HS-5 (cell line): ENCODE measurements around the gene SMIM41.

Experiments used
- DNase-seq: peaks from one replicate; pipeline ENCODE4 v3.0.0-alpha.2; 2012; ENCODE audit warnings: low read depth

Gene SMIM41

DNA sequence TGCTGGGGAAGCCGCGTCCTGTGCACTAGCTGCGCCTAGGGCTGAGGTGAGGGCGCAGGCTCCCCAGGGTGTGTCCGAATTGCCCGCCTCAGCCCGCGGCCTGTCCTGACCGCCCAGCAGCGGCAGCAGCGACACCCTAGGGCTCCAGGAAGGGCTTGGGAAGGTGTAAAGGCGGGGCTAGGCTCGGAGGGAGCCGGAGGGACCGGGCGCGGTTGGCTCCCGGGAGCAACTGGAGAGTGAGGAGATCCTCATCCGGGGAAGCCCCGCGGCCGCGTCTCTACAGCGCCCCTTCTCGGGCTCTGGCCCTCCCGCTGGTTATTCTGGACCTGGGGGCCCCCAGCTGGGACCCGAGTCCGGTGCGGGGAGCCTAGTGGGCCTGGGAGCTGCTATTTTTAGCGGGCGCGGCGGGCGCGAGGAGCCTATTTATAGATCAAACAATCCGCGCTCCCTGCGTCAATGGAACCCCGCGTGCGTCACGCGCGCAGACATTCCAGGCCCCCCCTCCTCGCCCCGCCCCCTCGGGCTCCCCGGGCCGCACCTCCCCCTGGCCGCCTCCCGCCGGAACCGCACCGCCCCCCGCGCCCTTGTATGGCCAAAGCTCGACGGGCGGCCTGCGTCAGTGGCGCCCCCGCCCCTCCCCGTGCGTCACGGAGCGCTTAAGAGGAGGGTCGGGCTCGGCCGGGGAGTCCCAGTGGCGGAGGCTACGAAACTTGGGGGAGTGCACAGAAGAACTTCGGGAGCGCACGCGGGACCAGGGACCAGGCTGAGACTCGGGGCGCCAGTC is 28.6 kb upstream of the SMIM41 start, which contains the start of gene NR4A1:
TSS of gene NR4A1 (plus strand) at position 685 of the 784 bp plus-strand sequence. CDS start 2,887 bp downstream, outside the sequence.
- peak; percentile 57 for DNase-seq

DNA sequence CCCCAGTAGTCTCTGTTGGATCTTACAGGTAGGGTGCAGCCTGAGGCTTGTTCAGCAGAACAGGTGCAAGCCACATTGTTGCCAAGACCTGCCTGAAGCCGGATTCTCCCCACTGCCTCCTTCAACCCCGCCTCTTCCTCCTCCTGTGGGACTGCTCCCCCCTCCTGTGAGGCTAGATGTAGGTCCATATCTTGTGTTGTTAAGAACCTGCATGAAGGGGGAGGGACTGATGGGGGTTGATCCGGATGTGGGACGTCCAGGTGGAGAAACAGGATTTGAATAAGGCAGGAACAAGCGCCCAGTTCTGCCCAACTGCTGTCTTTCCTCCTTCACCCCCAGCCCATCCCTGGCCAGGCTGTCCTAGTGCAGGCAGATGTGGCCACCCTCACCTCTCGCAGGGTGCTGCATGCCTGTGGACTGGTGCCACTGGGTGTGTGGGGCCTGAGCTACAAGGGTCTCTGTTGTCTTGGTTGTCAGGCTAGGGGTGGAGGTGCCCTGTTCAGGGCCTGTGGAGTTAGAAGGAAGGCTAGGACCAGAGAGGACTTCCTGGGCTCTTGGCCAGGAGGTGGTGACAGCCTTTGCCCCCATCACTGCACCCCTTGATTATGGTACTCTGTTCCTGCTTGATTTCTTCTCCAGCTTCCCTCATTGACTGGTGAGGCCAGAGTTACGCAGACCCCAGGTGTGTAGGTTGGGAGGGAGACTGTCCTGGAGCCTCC is 26.9 kb upstream of the SMIM41 start:
- no peak for DNase-seq

DNA sequence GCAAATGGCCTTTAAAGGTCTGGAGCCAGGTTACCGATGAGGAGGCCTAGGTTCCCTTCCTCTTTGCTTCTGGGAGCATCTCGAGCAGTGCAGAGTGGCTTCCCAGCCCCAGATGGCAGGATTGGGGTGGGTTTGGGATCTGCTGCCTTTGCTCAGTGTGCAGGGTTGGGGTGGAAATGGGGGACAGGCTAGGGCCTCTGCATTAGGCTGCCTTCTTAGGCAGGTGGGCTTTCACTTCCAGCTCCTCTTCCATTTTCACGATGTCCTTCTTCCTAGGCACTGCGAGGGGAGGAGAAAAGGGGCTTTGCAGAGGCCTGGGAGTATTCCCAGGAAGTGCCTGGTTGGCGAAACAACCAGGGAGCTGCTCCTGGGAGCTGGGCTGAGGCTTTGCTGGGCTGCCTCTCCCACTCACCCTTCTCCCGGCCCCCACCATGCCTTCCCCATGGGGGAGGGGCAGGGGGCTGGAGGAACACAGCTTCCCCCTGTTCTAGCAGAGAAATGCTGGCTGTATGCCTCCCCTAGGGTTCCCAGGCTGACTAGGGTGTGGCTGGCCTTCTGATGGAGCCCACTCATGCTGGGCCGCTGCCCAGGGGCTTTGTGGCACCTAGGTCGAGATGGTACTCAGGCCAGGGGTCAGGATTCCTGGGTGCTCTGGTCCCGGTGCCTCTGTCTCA is 25.8 kb upstream of the SMIM41 start:
- DNase-seq: no peak

DNA sequence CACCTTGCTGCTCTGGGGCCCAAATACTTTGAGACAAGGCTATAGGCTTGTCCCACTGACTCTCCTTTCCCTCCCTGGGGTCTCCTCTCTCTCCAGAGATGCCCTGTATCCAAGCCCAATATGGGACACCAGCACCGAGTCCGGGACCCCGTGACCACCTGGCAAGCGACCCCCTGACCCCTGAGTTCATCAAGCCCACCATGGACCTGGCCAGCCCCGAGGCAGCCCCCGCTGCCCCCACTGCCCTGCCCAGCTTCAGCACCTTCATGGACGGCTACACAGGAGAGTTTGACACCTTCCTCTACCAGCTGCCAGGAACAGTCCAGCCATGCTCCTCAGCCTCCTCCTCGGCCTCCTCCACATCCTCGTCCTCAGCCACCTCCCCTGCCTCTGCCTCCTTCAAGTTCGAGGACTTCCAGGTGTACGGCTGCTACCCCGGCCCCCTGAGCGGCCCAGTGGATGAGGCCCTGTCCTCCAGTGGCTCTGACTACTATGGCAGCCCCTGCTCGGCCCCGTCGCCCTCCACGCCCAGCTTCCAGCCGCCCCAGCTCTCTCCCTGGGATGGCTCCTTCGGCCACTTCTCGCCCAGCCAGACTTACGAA is 25.2 kb upstream of the SMIM41 start:
- DNase-seq: no peak

DNA sequence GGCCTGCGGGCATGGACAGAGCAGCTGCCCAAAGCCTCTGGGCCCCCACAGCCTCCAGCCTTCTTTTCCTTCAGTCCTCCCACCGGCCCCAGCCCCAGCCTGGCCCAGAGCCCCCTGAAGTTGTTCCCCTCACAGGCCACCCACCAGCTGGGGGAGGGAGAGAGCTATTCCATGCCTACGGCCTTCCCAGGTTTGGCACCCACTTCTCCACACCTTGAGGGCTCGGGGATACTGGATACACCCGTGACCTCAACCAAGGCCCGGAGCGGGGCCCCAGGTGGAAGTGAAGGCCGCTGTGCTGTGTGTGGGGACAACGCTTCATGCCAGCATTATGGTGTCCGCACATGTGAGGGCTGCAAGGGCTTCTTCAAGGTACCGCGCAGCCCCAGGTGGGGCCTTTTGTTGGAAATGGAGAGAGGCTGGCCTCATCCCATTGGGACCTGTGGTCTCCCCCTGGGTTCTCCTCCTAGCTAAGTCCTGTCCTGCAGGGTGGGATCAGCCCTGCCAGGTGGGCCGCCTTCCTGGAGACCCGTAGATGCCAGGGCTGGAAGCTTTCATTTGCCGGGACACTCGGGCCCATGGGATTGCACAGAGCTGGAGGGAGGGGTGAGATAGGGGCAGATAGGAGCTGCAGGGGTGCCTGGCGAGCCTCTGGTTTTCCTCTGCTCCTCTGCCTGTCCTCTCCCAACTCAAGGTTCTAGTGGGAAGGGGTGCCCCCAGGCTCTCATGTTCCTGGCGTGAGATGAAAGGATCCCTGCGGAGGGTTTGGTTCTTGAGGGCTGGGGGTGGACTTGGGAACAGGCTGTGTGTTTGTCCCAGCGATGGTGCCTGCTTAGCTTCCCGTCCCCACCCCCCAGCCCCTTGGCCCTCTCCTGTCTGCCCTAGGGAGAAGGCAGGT is 24.4 kb upstream of the SMIM41 start:
- DNase-seq: no peak

DNA sequence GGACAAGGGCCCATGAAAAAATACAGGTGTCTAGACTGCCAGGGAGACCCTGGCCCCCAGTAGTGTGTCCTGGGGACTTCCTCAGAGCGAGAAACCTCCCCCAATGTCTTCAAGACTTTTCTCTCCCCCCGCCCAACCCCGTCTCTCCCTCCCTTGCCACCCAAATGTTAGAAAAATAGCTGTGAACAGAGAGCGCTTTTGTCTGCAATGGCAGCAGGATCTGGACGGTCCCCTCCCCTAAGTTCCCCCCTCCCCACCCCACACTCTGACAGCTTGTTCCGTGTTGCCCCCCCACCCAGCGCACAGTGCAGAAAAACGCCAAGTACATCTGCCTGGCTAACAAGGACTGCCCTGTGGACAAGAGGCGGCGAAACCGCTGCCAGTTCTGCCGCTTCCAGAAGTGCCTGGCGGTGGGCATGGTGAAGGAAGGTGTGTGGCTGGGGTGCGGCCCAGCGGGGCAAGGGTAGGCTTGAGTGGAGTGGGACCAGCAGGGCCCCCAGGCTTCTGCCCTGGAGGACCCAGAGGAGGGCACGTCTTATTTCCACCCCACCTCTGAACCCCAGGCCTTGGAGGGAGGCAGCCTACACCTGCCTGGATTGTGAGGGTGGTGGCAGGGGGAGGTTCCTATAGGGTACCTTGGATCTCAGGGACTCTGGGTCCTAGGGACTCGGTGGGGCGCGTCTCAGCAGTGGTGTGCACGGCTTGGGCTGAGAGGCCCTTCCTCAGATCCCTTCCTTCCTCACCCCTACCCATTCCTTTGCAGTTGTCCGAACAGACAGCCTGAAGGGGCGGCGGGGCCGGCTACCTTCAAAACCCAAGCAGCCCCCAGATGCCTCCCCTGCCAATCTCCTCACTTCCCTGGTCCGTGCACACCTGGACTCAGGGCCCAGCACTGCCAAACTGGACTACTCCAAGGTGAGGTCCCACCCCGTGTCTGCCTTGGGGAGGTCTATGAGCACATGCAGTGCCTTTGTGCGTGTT is 23.5 kb upstream of the SMIM41 start:
- no peak for DNase-seq

DNA sequence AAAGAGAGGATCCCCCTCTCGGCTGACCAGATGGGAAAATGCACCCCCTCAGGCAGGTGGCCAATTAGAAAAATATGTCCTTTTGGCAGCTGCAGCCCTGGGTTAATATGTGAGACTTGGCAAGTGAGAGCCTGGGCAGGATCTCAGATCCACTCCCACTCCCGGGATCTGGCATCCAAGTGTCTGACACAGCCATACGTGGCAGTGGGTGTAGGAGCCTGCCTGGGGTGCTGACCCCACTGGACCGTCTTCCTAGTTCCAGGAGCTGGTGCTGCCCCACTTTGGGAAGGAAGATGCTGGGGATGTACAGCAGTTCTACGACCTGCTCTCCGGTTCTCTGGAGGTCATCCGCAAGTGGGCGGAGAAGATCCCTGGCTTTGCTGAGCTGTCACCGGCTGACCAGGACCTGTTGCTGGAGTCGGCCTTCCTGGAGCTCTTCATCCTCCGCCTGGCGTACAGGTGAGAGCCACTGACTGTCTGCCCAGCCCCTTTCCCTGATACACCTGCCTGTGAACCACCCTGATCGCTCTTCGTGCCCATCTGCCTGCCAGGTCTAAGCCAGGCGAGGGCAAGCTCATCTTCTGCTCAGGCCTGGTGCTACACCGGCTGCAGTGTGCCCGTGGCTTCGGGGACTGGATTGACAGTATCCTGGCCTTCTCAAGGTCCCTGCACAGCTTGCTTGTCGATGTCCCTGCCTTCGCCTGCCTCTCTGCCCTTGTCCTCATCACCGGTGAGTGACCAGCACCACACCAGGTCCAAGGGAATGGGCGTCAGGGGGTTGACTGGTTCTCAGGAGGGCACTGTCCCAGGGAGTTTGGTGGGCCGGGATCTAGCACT is 22.5 kb upstream of the SMIM41 start:
- no peak for DNase-seq

DNA sequence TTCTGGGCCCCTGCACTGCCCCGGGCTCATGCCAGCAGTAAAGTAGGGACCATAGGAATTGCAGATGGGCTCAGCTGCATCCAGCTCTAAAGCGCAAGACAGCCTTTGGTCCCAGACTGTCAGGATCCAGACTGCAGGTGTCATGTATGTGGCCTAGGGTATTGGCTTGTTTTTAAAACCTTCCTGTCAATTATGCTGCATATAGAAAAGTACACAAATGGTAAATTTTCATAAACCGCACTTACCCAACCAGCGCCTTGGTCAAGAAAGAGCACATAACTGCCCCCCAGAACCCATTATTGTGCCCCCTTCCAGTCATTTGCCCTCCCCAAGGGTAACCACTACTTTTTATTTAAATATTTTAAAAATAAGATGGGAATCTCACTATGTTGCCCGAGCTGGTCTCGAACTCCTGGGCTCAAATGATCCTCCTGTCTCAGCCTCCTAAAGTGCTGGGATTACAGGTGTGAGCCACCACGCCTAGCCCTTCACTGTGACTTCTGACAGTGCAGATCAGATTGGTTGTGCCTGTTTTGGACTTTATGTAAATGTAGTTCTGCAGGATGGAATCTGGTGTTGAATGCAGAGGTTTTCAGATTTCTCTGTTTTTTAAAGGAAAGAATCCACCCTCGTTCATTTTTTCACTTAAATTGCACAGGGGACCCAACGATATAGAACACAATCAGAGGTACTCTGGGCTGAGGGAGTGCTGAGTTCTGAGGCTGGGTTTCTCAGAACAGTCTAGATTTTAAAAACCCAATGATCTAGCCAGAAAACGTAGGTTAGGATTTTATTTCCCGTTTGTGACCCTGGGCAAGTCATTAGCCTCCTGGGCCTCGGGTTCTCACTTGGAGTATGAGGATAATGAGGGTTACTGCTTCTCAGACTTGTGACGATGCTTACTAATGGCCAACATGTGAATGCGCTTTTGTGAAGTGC is 21.6 kb upstream of the SMIM41 start:
- no peak for DNase-seq

DNA sequence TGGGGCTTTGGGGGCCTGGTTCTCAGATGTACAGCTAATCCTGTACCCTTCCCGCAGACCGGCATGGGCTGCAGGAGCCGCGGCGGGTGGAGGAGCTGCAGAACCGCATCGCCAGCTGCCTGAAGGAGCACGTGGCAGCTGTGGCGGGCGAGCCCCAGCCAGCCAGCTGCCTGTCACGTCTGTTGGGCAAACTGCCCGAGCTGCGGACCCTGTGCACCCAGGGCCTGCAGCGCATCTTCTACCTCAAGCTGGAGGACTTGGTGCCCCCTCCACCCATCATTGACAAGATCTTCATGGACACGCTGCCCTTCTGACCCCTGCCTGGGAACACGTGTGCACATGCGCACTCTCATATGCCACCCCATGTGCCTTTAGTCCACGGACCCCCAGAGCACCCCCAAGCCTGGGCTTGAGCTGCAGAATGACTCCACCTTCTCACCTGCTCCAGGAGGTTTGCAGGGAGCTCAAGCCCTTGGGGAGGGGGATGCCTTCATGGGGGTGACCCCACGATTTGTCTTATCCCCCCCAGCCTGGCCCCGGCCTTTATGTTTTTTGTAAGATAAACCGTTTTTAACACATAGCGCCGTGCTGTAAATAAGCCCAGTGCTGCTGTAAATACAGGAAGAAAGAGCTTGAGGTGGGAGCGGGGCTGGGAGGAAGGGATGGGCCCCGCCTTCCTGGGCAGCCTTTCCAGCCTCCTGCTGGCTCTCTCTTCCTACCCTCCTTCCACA is 20.7 kb upstream of the SMIM41 start:
- DNase-seq: no peak

DNA sequence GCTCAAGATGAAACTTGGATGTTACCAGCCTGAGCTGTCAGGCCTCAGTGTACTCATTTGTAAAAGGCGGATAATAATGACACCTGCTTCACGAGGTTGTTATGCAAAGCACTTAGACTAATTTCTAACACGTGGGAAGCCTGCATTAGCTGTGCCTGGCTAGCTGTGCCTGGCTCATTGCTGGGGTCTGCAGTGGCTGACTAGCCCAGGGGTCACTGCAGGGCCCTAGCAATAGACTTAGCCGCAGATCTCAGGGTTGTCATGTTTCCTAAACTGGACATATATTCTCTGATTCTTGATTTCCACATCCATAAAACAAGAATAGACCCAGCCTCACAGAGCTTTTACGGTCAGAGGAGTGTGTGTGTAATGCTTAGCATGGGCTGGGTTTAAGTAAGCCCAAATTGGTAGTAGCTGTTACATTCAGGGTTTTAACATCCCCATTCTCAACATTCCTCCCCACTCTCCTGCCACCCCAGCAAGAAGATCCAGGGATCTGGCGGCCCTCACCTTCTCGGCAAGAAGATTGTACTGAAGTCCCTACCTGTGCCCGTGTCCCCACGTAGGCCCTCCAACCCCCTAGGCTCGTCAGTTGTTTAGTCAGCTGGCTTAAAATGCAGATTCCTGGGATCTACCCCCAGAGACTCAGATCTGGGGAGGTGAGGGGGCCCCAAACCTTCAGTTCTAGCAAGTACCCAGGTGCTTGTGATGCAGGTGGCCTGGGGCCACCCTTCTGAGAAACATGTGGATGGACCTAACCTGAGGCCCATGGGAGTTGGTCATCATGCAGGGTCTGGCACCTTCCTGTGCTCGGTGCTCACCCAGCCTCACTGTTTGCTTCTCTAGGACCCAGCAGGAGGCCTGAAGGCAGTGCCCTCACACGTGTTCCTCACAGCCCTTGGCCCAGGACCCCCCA is 19.7 kb upstream of the SMIM41 start:
- no peak for DNase-seq

DNA sequence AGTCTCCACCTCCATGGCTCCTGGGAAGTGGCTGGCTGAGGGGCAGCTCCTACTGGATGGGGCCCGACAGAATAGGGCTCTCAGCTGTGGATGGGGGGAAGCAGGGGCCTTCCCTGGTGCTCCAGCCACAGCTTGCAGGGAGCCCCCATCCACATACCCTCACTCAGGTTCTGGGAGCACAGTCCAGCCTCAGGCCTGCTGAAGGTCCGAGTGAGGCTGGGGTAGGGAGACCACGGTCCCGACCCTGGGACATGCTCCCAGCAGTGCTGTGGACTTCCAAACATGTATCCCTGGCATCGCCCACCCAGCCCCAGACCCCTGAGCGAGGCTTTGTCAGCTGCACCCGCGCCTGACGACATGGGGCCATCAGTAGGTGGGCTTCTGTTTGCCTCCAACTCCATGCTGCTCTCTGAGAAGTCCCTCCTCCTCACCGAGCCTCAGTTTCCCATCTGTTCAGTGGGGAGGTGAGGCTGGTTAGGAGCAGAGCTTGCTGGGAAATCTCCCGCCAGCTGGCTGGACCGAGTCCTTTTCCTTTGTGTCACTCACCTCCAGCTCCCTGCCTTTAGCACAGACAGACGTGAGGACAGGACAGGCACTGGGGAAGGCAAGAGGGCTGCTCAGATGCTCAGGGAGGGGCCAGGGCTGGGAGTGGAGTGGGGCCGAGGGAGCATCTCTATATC is 18.9 kb upstream of the SMIM41 start:
- DNase-seq: no peak

DNA sequence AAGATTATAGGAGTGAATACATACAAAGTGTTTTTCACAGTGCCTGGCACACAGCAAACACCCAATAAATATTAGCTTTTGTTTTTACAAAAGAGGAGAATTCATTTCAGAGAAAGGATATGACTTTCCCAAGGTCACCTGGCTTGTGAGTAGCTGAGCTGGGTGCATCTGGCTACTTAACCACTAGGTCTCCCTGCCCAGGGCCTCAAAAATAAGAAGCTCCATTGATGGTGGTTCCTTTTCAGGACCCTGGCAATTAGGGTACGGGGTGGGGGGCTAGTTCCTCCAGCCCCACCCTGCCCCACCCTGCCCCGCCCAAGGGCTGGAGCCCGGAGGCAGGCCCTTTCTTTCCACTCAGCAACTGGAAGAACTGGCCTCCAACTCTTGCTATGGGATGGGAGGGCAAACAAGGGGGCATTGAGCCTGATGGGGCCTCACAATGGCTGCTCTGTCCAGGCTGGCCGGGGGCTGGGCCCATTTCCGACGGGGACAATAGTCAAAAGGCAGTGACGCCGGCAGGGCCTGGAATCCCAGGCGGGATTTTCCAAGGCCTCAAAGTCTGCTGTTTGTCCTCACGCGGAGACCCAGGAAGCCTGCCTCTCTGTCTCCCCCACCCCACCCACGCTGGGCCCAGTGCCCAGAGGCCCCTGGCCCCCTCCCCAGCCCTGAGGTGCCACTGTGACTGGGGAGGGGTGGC is 17.9 kb upstream of the SMIM41 start:
- no peak for DNase-seq

DNA sequence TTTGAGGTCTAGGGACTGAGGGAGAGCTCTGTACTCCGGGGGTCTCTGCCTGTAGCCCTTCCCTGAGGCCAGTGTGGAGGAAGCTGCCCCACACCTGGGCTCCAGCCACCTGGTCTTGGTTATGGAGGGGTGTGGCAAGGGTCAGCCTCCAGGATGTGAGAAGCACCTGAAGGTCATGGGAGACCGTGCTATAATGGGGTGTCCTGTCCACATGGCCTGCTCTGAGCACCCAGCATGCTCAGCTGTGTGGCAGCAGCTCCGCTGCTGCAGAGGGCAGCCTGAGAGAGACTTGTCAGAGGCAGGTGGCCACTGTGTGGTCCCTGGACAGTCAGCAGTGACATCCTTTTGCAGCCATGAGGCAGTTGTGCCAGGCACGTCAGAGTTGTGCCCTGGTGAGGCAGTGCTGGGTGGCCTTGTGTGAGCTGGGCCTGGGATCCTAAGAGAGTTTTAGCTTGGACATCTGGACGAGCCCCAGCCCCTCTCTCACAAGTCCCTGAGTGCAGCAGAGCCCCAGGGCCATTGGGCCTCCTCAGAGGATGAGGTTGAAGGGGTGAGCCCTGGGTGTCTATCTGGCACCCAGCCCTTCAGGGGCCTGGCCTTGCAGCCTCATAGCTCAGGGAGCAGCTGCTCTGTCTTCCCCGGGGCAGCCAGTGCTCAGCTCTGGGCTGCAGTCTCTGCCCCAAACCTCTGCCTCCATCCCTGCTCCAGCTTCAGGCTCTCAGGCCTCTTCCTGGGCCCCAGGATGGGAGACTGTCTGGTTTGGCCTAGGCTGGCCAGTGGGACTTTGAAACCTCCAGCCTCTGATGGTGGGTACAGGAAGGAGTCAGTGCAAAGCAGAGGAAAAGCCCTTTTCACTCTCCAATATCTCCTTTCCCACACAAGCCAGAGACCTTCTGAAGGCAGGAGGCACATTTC is 17.1 kb upstream of the SMIM41 start:
- DNase-seq: no peak
